GM12801 (cell line): ENCODE results near the gene SORCS2.

Experiments
- CTCF ChIP-seq: IDR thresholded peaks from one replicate; pipeline ENCODE4 v1.5.1; 2011; ENCODE audit warnings: control low read depth; ENCODE audit not compliant: insufficient read length; ENCODE audit errors: extremely low read depth

The SORCS2 gene

GRCh38 chr4:7384929-7385890, 192.9 kb downstream of the SORCS2 start:
- TF ChIP-seq CTCF, result no peak

GRCh38 chr4:7387925-7388324, 195.6 kb downstream of the SORCS2 start:
- no peak for TF ChIP-seq CTCF

- TF ChIP-seq CTCF, result no peak
Measured at GRCh38 chr4:7388627-7389026, 196.3 kb downstream of the SORCS2 start.

- no peak for TF ChIP-seq CTCF
Measured at GRCh38 chr4:7389101-7389701, 196.9 kb downstream of the SORCS2 start.

- no peak for TF ChIP-seq CTCF
Measured at GRCh38 chr4:7389719-7390118, 197.4 kb downstream of the SORCS2 start.

- no peak for TF ChIP-seq CTCF
Measured at GRCh38 chr4:7390336-7390735, 198.0 kb downstream of the SORCS2 start.

GRCh38 chr4:7390906-7391636, 198.7 kb downstream of the SORCS2 start:
- TF ChIP-seq CTCF, result no peak
